ENCODE results near the gene RASGEF1C. TPM values are rescaled to one million over a fixed set of nuclear protein-coding genes. Genes with fewer than 3 reads are reported as not detected.

RASGEF1C gene
- total and polyA plus RNA-seq, 10 of the 15 experiments (the other 5 are each of a cell fraction or from before 2014, with no cell fraction given) = not detected

GRCh38 chr5:180142021-180142765 lies 66.8 kb downstream of the RASGEF1C start:
- ChIA-PET CTCF (no interaction called here), SMC1A (ENCODE audit: uncharacterized antibody, unreplicated experiment) (no interaction called here), POLR2A (no interaction called here), RAD21 (ENCODE audit: unreplicated experiment) (no interaction called here)
- no peak overlapping the region for H2AFZ ChIP-seq (ENCODE audit: control insufficient read depth, low read depth, low read length)
- H3K9me3 ChIP-seq (replicated peaks; ENCODE audit: control insufficient read depth, insufficient read depth, low read length) = no peaks in the 10 kb centered on the region; the same call in 2 of the 3 replicates
- 52% methylated on average over 23 of the region's 23 CpGs for WGBS (ENCODE audit: insufficient coverage, insufficient replicate concordance, low lambda C conversion rate, missing lambda C conversion rate)
- intact Hi-C loops (cut with micrococcal nuclease; ENCODE audit: unreplicated experiment) (no loop called here), in situ Hi-C loops (cut with MboI) (no loop called here)
- no TSS peak for BruUV-seq (replicated peaks)
- H4K20me1 ChIP-seq (ENCODE audit: control insufficient read depth, insufficient read depth) = no peaks in the 10 kb centered on the region
- DNase-seq (ENCODE audit: low read depth, low spot score) (no peak), ATAC-seq (no peak), FAIRE-seq (no peak)
- H3K27ac ChIP-seq (ENCODE audit: control insufficient read depth, insufficient read depth) = no peak overlapping the region
- no peak overlapping the region for H3K9ac ChIP-seq (ENCODE audit: control insufficient read depth, insufficient read depth, low read length)
- no peaks in the 10 kb centered on the region for H3K27me3 ChIP-seq (replicated peaks in 1 of 2; ENCODE audit: control insufficient read depth in 2 of 2, insufficient read depth in 2 of 2, low read length in 1 of 2)
- TF ChIP-seq, protein P1, sequence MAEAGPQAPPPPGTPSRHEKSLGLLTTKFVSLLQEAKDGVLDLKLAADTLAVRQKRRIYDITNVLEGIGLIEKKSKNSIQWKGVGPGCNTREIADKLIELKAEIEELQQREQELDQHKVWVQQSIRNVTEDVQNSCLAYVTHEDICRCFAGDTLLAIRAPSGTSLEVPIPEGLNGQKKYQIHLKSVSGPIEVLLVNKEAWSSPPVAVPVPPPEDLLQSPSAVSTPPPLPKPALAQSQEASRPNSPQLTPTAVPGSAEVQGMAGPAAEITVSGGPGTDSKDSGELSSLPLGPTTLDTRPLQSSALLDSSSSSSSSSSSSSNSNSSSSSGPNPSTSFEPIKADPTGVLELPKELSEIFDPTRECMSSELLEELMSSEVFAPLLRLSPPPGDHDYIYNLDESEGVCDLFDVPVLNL (IDR thresholded peaks at IDR 0.05; ENCODE audit: low read depth, low read length) = no peak
- TF ChIP-seq SMARCA5 (IDR thresholded peaks at IDR 0.05) (no peak), TAF1 (IDR thresholded peaks at IDR 0.05; ENCODE audit: borderline replicate concordance, low read depth, low read length) (no peak), SIN3A (IDR thresholded peaks at IDR 0.05; ENCODE audit: low read depth, low read length) (no peak), POLR2AphosphoS5 (IDR thresholded peaks at IDR 0.05; ENCODE audit: low read length) (no peak)
- no peaks in the 10 kb centered on the region for H3K4me1 ChIP-seq (ENCODE audit: control insufficient read depth, insufficient read depth, low read length)
- H3K79me2 ChIP-seq (ENCODE audit: control insufficient read depth, insufficient read depth, low read length) = no peaks in the 10 kb centered on the region
- no peak overlapping the region for H3K4me3 ChIP-seq
- no peak overlapping the region for H3K4me2 ChIP-seq (ENCODE audit: control insufficient read depth, insufficient read depth)
- no peaks in the 10 kb centered on the region for H3K36me3 ChIP-seq (ENCODE audit: control insufficient read depth in 2 of 2, insufficient read depth in 2 of 2, low read length in 1 of 2)

DNA sequence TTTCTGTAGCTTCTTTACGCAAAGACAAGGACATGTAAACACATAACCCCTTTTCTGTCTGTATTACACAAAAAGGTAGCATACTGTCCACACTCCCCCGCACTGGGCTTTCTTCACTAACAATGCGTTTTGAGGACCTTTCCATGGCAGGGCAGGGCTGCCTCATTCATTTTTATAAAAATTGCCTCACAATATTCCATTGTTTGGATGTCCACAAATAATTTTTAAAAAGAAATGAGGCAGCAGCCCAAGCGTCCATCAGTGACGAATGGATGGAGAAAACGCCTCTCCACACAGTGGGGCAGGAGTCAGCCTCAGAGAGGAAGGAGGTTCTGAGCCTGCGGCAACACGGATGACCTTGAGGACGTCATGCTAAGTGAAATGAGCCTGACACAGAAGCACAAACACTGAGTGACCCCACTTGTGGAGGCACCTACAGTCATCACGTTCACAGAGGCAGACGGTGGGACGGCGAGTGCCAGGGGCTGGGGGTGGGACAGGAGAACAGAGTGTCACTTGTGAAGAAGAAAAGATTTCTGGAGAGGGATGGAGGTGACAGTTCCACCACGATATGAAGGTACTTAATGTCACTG lies 67.8 kb downstream of the RASGEF1C start:
- no peaks in the 10 kb centered on the region for H4K20me1 ChIP-seq (ENCODE audit: control insufficient read depth, insufficient read depth)
- H2AFZ ChIP-seq (ENCODE audit: control insufficient read depth, low read depth, low read length) = no peak overlapping the region
- no peak overlapping the region for H3K4me3 ChIP-seq
- H3K27me3 ChIP-seq (replicated peaks in 1 of 2; ENCODE audit: control insufficient read depth in 2 of 2, insufficient read depth in 2 of 2, low read length in 1 of 2) = no peaks in the 10 kb centered on the region
- FAIRE-seq = no peak
- H3K4me2 ChIP-seq (ENCODE audit: control insufficient read depth, insufficient read depth) = no peak overlapping the region
- ChIA-PET SMC1A (ENCODE audit: uncharacterized antibody, unreplicated experiment) (no interaction called here), RAD21 (ENCODE audit: unreplicated experiment) (no interaction called here), CTCF (no interaction called here), POLR2A (no interaction called here)
- H3K36me3 ChIP-seq (ENCODE audit: control insufficient read depth in 2 of 2, insufficient read depth in 2 of 2, low read length in 1 of 2) = no peaks in the 10 kb centered on the region
- TF ChIP-seq LARP7 (IDR thresholded peaks at IDR 0.05) = no peak
- TF ChIP-seq CBFB (IDR thresholded peaks at IDR 0.05; ENCODE audit: low read depth) = no peak
- no peak for TF ChIP-seq SMC3 (IDR thresholded peaks at IDR 0.05; ENCODE audit: borderline replicate concordance, low read length)
- TF ChIP-seq DPF2 (IDR thresholded peaks at IDR 0.05) = no peak
- H3K9me3 ChIP-seq (replicated peaks; ENCODE audit: control insufficient read depth, insufficient read depth, low read length) = no peaks in the 10 kb centered on the region; the same call in 2 of the 3 replicates
- no peak for ATAC-seq
- intact Hi-C loops (cut with micrococcal nuclease; ENCODE audit: unreplicated experiment) = no loop called here
- in situ Hi-C loops (cut with MboI) = no loop called here
- no TSS peak for BruUV-seq (replicated peaks)
- no peaks in the 10 kb centered on the region for H3K4me1 ChIP-seq (ENCODE audit: control insufficient read depth, insufficient read depth, low read length)
- 50% methylated on average over 14 of the region's 14 CpGs for WGBS (ENCODE audit: insufficient coverage, insufficient replicate concordance, low lambda C conversion rate, missing lambda C conversion rate)
- H3K27ac ChIP-seq (ENCODE audit: control insufficient read depth, insufficient read depth) = no peak overlapping the region
- H3K9ac ChIP-seq (ENCODE audit: control insufficient read depth, insufficient read depth, low read length) = no peak overlapping the region
- H3K79me2 ChIP-seq (ENCODE audit: control insufficient read depth, insufficient read depth, low read length) = no peaks in the 10 kb centered on the region
- DNase-seq (ENCODE audit: low read depth, low spot score) = no peak

Measured in GM12878 (cell line).